ENCODE results near the gene GAPDHS.

Gene GAPDHS

GRCh38 chr19:35539850-35540249 lies 6.6 kb downstream of the GAPDHS start:
- DNase-seq (ENCODE audit: low read depth) = no peak

DNA sequence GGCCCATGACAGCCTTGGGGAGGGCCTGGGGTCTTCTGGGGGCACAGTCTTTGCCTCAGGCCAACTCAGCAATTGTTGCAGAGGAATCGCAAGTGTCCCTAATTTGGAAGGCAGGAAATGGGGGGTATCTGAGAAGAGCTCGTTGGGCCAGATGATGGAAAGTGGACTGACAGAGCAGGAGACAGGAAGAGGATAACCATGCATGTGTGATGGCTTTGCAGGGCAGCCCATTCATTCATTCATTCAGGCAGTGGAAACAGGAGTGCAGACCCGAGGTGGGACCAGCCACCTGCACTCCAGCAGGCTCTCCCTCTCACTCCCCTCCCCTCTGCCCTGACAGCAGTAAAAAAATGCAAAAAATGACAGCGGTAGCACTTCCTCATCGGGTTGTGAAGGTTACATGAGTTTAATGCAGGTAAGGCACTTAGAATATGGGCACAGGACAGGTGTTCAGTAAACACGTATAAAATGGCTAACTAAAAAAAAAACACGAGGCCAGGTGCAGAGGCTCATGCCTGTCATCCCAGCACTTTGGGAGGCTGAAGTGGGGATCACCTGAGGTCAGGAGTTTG lies 7.2 kb downstream of the GAPDHS start:
- DNase-seq (ENCODE audit: low read depth) = no peak

- no peak for DNase-seq (ENCODE audit: low read depth)
Measured at GRCh38 chr19:35542209-35542608, 9.0 kb downstream of the GAPDHS start.

- DNase-seq (ENCODE audit: low read depth) = no peak
Measured at GRCh38 chr19:35543280-35544109, 10.2 kb downstream of the GAPDHS start.

- DNase-seq (ENCODE audit: low read depth) = no peak
Measured at GRCh38 chr19:35544110-35544802, 11.0 kb downstream of the GAPDHS start.

GRCh38 chr19:35545001-35545854 lies 12.0 kb downstream of the GAPDHS start, which contains the start of gene TMEM147:
Gene TMEM147, plus strand, starts transcription at chr19:35545626. Its CDS starts 114 bp downstream, at chr19:35545740.
- DNase-seq (ENCODE audit: low read depth) = peak; percentile 70

GRCh38 chr19:35545855-35546381 lies 12.7 kb downstream of the GAPDHS start:
- DNase-seq (ENCODE audit: low read depth) = no peak

- no peak for DNase-seq (ENCODE audit: low read depth)
Measured at GRCh38 chr19:35546532-35546931, 13.3 kb downstream of the GAPDHS start.

DNA sequence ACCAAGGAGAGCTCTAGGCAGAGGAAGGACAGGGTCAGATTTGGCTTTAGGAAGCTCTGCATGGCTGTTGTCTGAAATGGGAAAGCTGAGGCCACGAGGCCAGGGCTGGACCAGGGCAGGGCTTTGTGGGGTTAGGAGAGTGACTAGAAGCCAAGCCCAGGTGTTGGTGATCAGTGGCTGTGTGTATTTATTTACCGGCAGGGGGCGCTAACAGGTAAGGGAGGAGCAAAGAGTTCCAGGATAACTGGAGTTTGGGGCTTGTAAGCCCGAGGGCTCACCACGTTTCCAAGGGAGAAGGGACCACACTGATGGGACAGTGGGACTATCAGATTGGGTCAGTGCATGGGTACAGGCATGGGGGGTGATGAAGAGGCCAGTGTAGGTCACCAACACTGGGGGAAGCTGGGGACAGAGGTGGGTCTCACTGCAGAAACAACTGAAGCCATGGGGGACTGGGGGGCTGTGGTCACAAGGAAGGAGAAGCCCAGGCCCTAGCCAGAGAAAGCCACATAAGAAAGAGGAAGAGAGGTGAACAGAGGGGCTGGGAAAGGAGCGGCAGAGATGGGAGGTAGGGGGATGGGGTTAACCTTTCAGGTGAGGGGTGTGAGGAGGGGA lies 16.0 kb downstream of the GAPDHS start:
- DNase-seq (ENCODE audit: low read depth) = peak; percentile 29

DNA sequence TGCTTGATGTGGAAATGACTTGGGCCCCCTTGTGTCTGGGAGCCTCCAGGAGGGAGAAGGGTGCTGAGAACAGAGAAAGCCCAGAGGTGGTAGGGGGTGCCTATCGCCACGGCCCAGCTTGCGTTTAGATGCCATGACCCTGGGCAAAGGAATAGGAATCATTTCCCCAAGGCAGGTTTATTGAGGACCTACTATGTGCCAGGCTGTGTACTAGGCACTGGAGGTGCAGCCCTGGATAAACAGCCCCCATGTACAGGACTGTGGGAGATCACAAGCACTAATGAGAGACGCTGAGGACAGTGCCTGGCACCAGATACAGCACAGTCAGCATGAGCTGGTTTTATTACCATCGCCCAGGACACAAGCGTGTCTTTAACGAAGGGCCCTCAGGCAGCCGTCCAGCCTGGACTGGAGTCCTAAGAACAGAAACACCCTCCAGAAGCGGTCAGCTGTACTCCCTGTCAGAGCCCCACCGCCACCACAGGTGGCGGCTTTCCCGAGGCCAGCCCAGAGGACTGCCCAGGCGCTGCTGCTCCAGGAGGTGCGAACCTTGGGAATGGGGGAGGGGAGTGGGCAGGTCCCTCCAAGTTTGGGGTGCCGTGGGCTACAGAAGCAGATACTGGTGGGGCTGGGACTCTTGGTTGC lies 16.7 kb downstream of the GAPDHS start:
- DNase-seq (ENCODE audit: low read depth) = no peak

GRCh38 chr19:35551091-35551810 lies 18.0 kb downstream of the GAPDHS start:
- no peak for DNase-seq (ENCODE audit: low read depth)

DNA sequence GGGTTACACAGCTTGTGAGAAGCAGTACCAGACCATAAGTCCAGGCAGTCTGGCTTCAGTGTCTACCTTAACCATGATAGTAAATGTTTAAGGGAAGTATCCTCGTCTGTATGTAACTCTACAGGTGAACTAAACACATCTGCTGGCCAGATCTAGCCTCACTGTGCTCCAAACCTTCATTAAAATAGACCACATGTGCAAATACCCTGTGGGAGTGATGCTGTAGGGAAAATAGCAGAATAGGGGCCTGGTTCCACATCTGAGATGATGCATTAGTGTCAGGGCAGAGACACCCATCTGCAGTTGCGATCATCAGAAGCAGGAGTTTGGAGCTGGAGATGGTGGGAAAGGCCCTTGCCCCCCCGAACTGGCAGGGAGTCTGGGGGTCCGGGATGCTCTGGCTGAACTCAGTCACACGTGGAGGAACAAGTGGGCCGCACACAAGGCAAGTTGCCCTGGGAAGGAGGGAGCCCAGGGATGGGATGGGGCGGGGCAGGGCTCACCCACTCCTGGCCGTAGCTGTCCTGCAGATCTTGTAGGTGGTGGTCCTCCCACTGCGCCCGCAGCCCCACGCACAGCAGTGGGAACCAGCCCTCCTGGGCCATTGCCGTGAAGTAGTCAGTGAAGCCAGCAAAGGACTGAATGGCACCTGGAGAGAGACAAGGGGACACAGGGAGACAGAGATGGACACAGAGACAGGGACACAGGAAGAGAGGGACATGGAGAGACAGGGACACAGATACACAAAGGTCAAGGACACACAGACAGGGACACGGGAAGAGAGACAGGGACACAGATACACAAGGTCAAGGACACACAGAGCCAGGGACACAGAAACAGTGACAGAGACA lies 19.5 kb downstream of the GAPDHS start:
- DNase-seq (ENCODE audit: low read depth) = no peak

DNA sequence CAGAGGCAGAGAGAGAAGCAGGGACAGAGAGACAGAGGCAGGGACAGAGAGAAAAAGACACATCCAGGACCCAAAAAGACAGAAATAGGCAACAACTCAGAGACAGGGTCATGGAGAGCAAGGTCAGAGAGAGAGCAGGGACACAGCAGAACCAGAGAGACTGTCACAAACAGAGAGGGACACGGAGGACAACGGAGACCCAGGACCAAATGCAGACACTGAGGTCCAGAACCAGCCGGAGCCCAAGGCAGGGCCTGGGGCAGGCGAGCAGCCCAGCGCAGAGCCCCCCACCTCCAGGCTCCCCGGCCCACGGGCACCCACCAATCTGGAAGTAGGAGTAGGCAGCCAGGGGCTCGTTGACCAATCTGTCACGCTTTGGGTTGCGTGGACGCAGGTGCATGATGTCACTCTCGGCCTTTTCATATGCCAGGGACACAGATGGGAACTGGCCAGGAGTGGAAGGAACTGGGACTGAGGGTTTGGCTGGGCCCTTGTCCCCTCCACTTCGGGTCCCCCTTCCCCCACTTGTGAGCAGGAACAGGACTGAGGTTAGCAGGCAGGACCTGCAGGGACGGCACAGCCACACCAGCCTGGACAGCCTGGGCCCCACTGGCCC lies 20.2 kb downstream of the GAPDHS start:
- DNase-seq (ENCODE audit: low read depth) = no peak

DNA sequence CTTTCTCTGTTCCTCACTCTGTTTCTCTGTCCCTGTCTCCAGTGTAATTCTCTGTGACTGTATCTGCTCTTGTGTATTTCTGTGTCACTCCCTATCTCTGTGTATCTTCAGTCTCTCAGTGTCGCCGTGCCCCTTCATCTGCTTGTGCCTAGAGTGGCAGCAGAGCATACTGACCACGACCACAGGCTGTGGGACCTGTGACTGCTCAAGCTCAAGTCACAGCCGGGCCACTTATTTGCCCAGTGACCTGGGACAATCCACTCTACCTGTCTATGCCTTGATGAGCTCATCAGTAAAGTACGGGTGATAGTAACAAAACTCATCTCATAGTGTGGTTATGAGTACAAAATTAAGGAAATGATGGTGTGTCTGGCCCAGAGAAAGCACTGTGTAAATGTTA lies 20.8 kb downstream of the GAPDHS start:
- no peak for DNase-seq (ENCODE audit: low read depth)

- no peak for DNase-seq (ENCODE audit: low read depth)
Measured at GRCh38 chr19:35555301-35556005, 22.2 kb downstream of the GAPDHS start.

- DNase-seq (ENCODE audit: low read depth) = no peak
Measured at GRCh38 chr19:35556025-35556590, 22.9 kb downstream of the GAPDHS start.

- no peak for DNase-seq (ENCODE audit: low read depth)
Measured at GRCh38 chr19:35556846-35557538, 23.7 kb downstream of the GAPDHS start.

Data from GM04504 (cell line).